HG03175 (cell line): ENCODE results near the gene RNF17.
"Not testable (repeated sequence)": the region's sequence is repeated elsewhere in the genome, so short reads cannot be mapped to it uniquely, and the experiment has no call there.

ENCODE experiments used
- ATAC-seq: cut with Tn5 transposase; IDR thresholded peaks from one replicate; pipeline ENCODE4 v1.9.1; 2021; ENCODE audit warnings: mild to moderate bottlenecking, moderate library complexity; ENCODE audit not compliant: unreplicated experiment

RNF17 gene

GRCh38 chr13:24744247-24744646 lies 19.7 kb upstream of the RNF17 start:
- no peak for ATAC-seq

GRCh38 chr13:24745516-24745860 lies 18.5 kb upstream of the RNF17 start:
- no peak for ATAC-seq

GRCh38 chr13:24745861-24746617 lies 17.9 kb upstream of the RNF17 start:
- no peak for ATAC-seq

GRCh38 chr13:24746618-24747247 lies 17.2 kb upstream of the RNF17 start:
- ATAC-seq = no peak

- no peak for ATAC-seq
Measured at GRCh38 chr13:24747248-24748060, 16.5 kb upstream of the RNF17 start.

- ATAC-seq = no peak
Measured at GRCh38 chr13:24748061-24748400, 15.9 kb upstream of the RNF17 start.

- ATAC-seq = no peak
Measured at GRCh38 chr13:24759197-24759596, 4.8 kb upstream of the RNF17 start.

GRCh38 chr13:24764276-24764630 lies 284 bp downstream of the RNF17 start:
- no peak for ATAC-seq

GRCh38 chr13:24777171-24777570 lies 13.2 kb downstream of the RNF17 start:
- ATAC-seq = no peak

- no peak for ATAC-seq
Measured at GRCh38 chr13:24784319-24784718, 20.4 kb downstream of the RNF17 start.

- ATAC-seq = no peak
Measured at GRCh38 chr13:24788538-24788937, 24.6 kb downstream of the RNF17 start.

- no peak for ATAC-seq
Measured at GRCh38 chr13:24802074-24802473, 38.1 kb downstream of the RNF17 start.

GRCh38 chr13:24821207-24821606 lies 57.2 kb downstream of the RNF17 start:
- ATAC-seq = no peak

- ATAC-seq = no peak
Measured at GRCh38 chr13:24822640-24823039, 58.7 kb downstream of the RNF17 start.

GRCh38 chr13:24823122-24823710 lies 59.2 kb downstream of the RNF17 start:
- not testable (repeated sequence) for ATAC-seq

GRCh38 chr13:24827799-24828198 lies 63.8 kb downstream of the RNF17 start:
- no peak for ATAC-seq

- no peak for ATAC-seq
Measured at GRCh38 chr13:24834902-24835510, 71.0 kb downstream of the RNF17 start.

- not testable (repeated sequence) for ATAC-seq
Measured at GRCh38 chr13:24837528-24837927, 73.6 kb downstream of the RNF17 start.

GRCh38 chr13:24842549-24843274 lies 78.7 kb downstream of the RNF17 start:
- ATAC-seq = no peak

GRCh38 chr13:24851546-24851945 lies 87.6 kb downstream of the RNF17 start:
- ATAC-seq = no peak

GRCh38 chr13:24854311-24854710 lies 90.3 kb downstream of the RNF17 start:
- ATAC-seq = no peak
